Measurements from ENCODE around the gene NRTN.

Gene NRTN

DNA sequence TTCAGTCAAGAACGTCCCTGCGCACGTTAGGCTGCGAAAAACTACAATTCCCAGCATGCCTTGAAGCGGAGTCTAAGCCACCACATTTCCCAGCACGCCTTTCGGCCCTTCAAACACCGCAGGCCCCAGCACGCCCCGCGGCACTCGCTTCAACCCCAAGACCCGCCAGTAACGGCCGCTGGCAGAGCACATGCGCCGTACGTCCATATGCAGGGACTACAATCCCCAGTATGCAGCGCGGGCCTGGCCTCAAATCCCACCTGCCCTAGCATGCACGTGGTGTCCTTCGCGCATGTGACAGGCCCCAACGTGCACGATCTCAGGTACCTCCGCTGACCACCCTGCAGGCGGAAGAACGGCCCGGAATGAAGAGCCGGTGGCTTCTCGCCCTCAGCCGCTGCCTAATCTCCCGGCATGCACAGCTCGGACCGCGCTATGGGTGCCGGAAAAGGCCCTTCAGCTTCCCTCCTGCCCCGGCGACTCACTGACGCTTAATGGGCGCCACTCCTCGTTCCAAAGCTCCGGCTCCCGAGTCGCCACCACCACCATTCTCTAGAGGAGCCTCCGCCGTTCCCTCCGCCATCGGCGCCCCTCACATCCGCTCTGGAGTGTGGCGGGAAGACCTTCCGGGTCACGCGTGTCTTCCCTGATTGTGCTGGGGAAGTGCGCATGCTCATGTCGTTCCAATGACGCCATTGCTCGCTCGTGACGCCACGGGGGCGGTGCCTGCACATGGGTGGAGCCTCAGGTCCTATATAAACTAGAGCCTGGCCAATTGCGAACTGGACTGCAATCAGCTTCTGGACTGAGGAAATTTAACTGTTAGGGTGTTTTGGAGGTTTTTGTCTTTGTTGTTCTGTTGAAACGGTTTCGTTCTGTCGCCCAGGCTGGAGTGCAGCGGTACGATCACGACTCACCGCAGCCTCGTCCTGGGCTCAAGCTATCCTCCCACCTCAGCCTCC, 14.0 kb upstream of the NRTN start, which contains the start of gene DUS3L:
Gene DUS3L (minus strand): TSS at position 605 of the 962 bp plus-strand sequence. CDS start 22 bp downstream, at position 583.
- peak; percentile 97 for DNase-seq

GRCh38 chr19:5792224-5792623, 12.6 kb upstream of the NRTN start:
- DNase-seq = no peak

DNA sequence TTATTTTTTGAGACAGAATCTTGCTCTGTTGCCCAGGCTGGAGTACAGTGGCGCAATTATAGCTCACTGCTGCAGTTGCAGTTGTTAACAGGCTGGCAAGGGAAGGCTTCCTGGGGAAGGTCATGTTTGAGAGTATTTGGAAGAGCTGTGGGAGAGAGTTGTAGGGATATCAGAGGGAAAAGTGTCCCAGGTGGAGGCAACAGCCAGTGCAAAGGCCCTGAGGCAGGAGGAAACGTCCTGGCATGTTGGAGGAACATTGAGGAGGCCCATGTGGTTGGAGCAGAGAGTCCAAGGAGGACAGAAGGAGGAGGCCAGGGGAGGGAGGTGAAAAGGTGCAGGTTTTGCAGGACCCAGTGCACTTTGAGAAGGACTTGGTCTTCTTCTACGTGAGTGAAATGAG, 11.7 kb upstream of the NRTN start:
- DNase-seq = no peak

GRCh38 chr19:5795382-5795919, 9.4 kb upstream of the NRTN start:
- DNase-seq = no peak

DNA sequence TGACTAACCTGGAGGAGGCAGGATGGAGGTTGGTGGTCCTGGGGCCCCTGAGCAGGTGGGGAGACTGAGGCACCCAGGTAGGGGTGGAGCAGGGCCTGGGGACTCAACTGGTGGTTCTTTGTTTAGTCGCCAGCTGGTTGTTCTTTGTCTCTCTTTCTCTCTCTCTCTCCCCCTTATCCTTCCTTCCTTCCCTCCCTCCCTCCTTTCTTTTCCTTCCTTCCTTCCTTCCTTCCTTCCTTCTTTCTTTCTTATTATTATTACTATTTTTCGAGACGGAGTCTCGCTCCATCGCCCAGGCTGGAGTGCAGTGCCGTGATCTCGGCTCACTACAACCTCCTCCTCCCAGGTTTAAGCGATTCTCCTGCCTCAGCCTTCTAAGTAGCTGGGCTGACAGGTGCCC, 6.6 kb upstream of the NRTN start:
- DNase-seq = no peak

GRCh38 chr19:5799247-5800241, 5.3 kb upstream of the NRTN start:
- DNase-seq = no peak

GRCh38 chr19:5800361-5801270, 4.3 kb upstream of the NRTN start:
- DNase-seq = no peak

DNA sequence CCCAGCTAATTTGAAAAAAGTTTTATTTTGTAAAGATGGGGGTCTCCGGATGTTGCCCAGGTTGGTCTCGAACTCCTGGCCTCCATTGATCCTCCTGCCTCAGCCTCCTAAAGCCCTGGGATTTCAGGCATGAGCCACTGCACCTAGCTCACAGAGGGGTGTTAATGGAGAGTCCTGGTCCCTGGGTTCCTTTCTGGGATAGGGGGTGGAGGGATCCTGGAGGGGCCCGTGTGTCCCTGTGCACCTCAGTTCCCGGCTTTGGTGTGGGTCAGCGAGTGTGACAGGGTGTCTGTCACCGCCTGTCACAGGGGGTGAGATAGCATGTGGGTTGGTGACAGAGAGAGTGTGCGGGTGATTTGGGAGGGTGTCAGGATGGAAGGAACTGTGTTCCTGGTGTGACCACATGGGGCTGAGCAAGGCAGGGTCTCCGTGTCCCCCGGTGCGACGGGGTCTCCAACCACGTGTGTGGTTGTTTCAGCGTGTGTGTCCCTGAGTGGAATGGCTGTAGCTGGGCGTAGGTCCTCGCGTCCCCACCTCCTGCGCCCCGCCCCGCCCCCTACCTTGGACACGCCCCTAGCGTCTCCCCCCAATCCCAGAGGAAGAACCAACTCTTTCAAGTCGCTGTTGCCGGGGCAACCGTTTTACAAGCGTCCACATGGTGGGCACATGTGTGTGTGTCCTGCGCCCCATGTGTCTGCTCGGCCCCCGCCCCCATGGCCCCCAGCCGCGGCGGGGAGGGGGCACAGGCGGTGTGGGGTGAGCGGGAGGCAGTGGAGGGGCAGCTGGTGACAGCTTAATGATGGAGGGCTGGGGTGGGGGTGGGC, 2.9 kb upstream of the NRTN start:
- no peak for DNase-seq

DNA sequence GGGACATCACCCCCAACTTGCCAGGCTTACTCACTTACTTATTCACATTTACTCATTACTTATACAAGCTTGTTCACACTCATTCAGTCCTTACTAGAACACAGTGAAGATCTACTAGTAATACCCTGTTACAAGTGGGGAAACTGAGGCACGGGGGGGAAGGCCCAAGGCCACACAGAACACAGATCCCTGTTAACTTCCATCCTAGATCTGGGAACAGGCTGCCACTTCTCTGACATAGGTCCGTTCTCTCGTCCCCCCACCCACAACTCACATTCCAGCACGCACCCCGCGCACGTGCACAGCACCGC, 1.5 kb upstream of the NRTN start:
- DNase-seq = no peak

DNA sequence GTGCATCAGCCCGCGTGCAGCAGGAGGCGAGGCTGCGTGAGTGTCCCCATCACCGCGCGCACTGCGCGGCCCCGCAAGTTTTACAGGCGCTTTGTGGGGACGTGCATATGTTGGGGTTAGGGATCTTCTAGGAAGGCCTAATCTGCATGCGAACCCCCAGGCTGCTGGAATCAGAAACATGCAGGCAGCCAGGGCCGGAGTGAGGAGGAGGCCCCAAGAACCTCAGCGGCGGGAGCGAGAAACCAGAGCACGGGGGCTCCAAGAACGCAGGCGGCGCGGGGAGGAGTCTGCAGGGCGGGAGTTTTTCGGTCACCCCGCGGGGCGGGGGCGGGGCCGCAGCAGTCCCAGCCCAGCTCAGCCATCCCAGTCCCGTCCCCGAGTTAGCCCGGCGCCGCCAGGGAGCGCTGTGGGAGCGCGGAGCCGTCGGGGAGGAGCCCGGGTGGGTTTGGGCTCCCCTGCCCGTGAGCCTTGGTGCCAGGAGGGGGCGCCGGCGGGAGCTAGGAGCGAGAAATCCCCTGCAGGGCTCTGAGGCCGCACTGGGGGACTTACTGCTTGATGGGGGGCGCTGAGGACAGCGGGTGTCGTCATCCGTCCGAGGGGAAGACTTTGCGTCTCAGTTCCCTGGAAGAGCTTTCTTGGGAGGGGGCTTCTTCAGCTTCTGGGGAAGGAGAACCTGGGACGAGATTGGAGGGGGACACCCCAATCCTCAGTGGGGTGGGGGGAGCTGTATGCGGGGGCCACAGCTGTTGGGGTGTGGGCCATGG, 933 bp upstream of the NRTN start:
- DNase-seq = peak; percentile 93

- peak; percentile 84 for DNase-seq
These were observed 730 bp downstream of the NRTN start for GRCh38 chr19:5805462-5806132.

DNA sequence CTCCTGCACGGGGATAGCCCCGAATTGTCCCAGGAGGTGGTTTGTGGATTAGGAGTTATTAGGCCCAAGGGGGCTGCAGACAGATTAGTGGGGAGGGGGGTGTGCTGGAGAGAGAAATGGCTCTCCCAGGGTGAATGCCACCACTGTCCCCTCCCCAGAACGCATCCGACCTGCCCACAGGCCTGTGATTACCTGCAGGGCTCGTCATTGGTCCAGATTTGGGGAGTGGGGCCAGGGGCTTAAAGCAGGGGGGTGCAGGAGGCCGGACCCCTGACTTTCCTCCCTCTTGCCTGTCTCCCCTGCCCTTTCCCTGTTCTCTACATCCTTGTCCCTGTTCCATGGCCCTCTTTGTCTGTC, 1.2 kb downstream of the NRTN start:
- DNase-seq = no peak

GRCh38 chr19:5806905-5807304, 2.0 kb downstream of the NRTN start:
- DNase-seq = no peak

- no peak for DNase-seq
These were observed 3.4 kb downstream of the NRTN start for GRCh38 chr19:5808120-5808816.

GRCh38 chr19:5809053-5809452, 4.2 kb downstream of the NRTN start:
- DNase-seq = no peak

DNA sequence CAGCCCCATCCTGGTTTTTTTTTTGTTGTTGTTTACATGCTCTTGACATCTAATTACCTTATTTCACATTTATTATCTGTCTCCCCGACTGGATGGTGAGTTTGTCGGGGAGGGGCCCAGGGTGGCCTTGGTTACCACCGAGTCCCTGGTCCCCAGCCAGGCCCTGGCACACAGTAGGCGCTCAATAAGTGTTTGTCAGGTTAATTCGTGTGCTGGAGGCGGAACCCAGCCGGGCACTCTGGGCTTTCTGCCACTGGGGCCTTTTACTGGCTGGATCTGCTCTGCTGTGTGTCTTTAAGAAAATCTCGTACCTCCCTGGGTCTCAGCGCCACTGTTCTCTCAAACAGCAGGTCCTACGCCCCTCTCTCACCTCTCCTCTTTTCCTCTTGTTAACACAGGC, 4.6 kb downstream of the NRTN start:
- DNase-seq = no peak

DNA sequence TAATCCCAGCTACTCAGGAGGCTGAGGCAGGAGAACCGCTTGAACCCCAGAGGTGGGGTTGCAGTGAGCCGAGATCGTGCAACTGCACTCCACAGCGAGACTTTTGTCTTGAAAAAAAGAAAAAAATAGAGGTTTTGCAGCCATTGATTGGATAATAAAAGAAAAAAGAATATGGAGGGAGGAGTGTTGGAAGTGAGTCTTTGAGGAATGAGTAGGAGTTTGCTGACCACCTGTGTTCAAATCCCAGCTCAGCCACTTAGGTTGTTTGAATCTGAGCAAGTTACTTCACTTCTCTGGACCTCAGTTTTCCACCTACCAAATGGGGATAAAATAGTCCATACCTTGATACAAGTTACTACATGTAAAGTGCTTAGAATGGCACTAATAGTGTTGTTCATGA, 6.2 kb downstream of the NRTN start:
- no peak for DNase-seq

GRCh38 chr19:5814123-5814851, 9.4 kb downstream of the NRTN start:
- DNase-seq = no peak

GRCh38 chr19:5814852-5815246, 10.0 kb downstream of the NRTN start:
- no peak for DNase-seq
